AG04450 (cell line): ENCODE results near the gene NTM. TPM values are rescaled to one million over a fixed set of nuclear protein-coding genes. Genes with fewer than 3 reads are reported as not detected.

Source experiments
- CTCF ChIA-PET: fragments of 300-600, 350-600 bp; formaldehyde crosslinking; extraction: SDS; loops from one replicate; lab custom pipeline; 2022; ENCODE audit warnings: antibody characterized with exemption, inconsistent platforms; lab: Charles Lee
- POLR2A ChIA-PET: fragments of 350-600 bp; formaldehyde crosslinking; extraction: SDS; loops from one replicate; lab custom pipeline; 2021; ENCODE audit warnings: antibody characterized with exemption, inconsistent platforms; lab: Yijun Ruan, JAX
- DNase-seq: peaks from one replicate; pipeline ENCODE4 v3.0.0-alpha.2; 2011; ENCODE audit warnings: low read depth, low spot score
- H3K27ac ChIP-seq: one replicate; pipeline ENCODE4 v1.5.1; 2012; ENCODE audit warnings: low read depth, low read length, control low read depth
- H3K27me3 ChIP-seq: one replicate; pipeline ENCODE4 v1.6.0; 2012; ENCODE audit warnings: low read length; ENCODE audit not compliant: control insufficient read depth, insufficient read depth
- H3K4me3 ChIP-seq: 2 replicates; pipeline ENCODE4 v1.5.1; 2011; ENCODE audit warnings: mild to moderate bottlenecking, low read depth, low read length, control low read depth
- H3K9me3 ChIP-seq: 2 replicates; pipeline ENCODE4 v1.5.1; 2012; ENCODE audit warnings: low read length; ENCODE audit not compliant: control insufficient read depth, insufficient read depth
- CTCF ChIP-seq: IDR thresholded peaks from 2 replicates; pipeline ENCODE4 v1.5.1; 2011; ENCODE audit warnings: low read depth, low read length, control low read depth, inconsistent platforms
- polyA plus RNA-seq: library from polyadenylated mRNA; depleted of rRNA; stranded (reverse); fragments of >200 nt; gene quantifications from 2 replicates; pipeline ENCODE4 v1.2.3, GENCODE V29; 2011

NTM gene
- polyA plus RNA-seq, 1 experiment, result 26.9 TPM

GRCh38 chr11:131934006-131934405 is 563.6 kb downstream of the NTM start:
- no peaks in the 10 kb centered on the region for H3K27me3 ChIP-seq
- DNase-seq, result no peak
- H3K27ac ChIP-seq, result no peak overlapping the region
- peaks cover 4% of the 10 kb centered on the region; the same call in 1 of the 2 replicates for H3K9me3 ChIP-seq
- ChIA-PET POLR2A (no interaction called here), CTCF (interaction anchor here (1.2 kb wide), 1 partner anchor 193 kb away, joined by 4 read pairs; no protein-coding TSS in a partner anchor)
- no peak for TF ChIP-seq CTCF
- no peak overlapping the region for H3K4me3 ChIP-seq

GRCh38 chr11:131938351-131938751 is 567.9 kb downstream of the NTM start:
- ChIA-PET POLR2A (no interaction called here), CTCF (no interaction called here)
- TF ChIP-seq CTCF, result no peak
- no peaks in the 10 kb centered on the region for H3K9me3 ChIP-seq
- DNase-seq, result no peak
- H3K4me3 ChIP-seq, result no peak overlapping the region
- no peak overlapping the region for H3K27ac ChIP-seq
- no peaks in the 10 kb centered on the region for H3K27me3 ChIP-seq

- CTCF ChIA-PET, result interaction anchor here (1.0 kb wide), 1 partner anchor 187 kb away, joined by 5 read pairs; no protein-coding TSS in a partner anchor
- H3K27me3 ChIP-seq, result no peaks in the 10 kb centered on the region
- no peak overlapping the region for H3K4me3 ChIP-seq
- POLR2A ChIA-PET, result no interaction called here
- H3K9me3 ChIP-seq, result no peaks in the 10 kb centered on the region
- H3K27ac ChIP-seq, result no peak overlapping the region
- no peak for TF ChIP-seq CTCF
- DNase-seq, result no peak
These were observed 569.7 kb downstream of the NTM start for GRCh38 chr11:131940126-131940525.

- TF ChIP-seq CTCF, result no peak
- Histone ChIP-seq H3K27me3 (no peaks in the 10 kb centered on the region), H3K27ac (no peak overlapping the region), H3K9me3 (no peaks in the 10 kb centered on the region), H3K4me3 (no peak overlapping the region)
- DNase-seq, result no peak
- CTCF ChIA-PET, result interaction anchor here (0.6 to 2.2 kb wide), 2 partner anchors 184 to 251 kb away, joined by 4 to 6 read pairs; no protein-coding TSS in a partner anchor
- POLR2A ChIA-PET, result no interaction called here
These were observed 572.5 kb downstream of the NTM start for GRCh38 chr11:131942878-131943277.

- DNase-seq, result no peak
- CTCF ChIA-PET, result interaction anchor here (0.6 to 2.2 kb wide), 2 partner anchors 184 to 252 kb away, joined by 4 to 6 read pairs; no protein-coding TSS in a partner anchor
- Histone ChIP-seq H3K4me3 (no peak overlapping the region), H3K27ac (no peak overlapping the region), H3K9me3 (no peaks in the 10 kb centered on the region), H3K27me3 (no peaks in the 10 kb centered on the region)
- POLR2A ChIA-PET, result no interaction called here
- TF ChIP-seq CTCF, result no peak
These were observed 572.9 kb downstream of the NTM start for GRCh38 chr11:131943295-131943694.
